Measurements from ENCODE around the gene ZNF329. TPM values are rescaled to one million over a fixed set of nuclear protein-coding genes. Genes with fewer than 3 reads are reported as not detected.

Gene ZNF329
- total and polyA plus RNA-seq, 2 donors from 2014 or later, result 8.4 to 12.5 TPM

GRCh38 chr19:58129284-58129683, 21.3 kb downstream of the ZNF329 start:
- no peak for FAIRE-seq
- TF ChIP-seq, protein P1, sequence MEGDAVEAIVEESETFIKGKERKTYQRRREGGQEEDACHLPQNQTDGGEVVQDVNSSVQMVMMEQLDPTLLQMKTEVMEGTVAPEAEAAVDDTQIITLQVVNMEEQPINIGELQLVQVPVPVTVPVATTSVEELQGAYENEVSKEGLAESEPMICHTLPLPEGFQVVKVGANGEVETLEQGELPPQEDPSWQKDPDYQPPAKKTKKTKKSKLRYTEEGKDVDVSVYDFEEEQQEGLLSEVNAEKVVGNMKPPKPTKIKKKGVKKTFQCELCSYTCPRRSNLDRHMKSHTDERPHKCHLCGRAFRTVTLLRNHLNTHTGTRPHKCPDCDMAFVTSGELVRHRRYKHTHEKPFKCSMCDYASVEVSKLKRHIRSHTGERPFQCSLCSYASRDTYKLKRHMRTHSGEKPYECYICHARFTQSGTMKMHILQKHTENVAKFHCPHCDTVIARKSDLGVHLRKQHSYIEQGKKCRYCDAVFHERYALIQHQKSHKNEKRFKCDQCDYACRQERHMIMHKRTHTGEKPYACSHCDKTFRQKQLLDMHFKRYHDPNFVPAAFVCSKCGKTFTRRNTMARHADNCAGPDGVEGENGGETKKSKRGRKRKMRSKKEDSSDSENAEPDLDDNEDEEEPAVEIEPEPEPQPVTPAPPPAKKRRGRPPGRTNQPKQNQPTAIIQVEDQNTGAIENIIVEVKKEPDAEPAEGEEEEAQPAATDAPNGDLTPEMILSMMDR (IDR thresholded peaks at IDR 0.05; ENCODE audit: borderline replicate concordance, extremely low read depth, insufficient read depth), result no peak
- H3K9ac ChIP-seq (ENCODE audit: low read length in 3 of 3), result no peak overlapping the region
- no peak overlapping the region for H3K27ac ChIP-seq (ENCODE audit: low read depth in 2 of 2, low read length in 2 of 2)
- H3K36me3 ChIP-seq (ENCODE audit: control insufficient read depth in 2 of 3, insufficient read depth in 3 of 3, low read length in 3 of 3), result peaks cover 35 to 53% (median 39%) of the 10 kb centered on the region in 3 donors
- peak overlapping the region in 2 of 3 donors; percentile 30 to 57 for H3K4me3 ChIP-seq (ENCODE audit: low read length in 3 of 3)
- no peaks in the 10 kb centered on the region for H3K4me1 ChIP-seq (ENCODE audit: control insufficient read depth in 2 of 3, insufficient read depth in 2 of 3, low read depth in 1 of 3, low read length in 3 of 3)
- no peaks in the 10 kb centered on the region for H3K27me3 ChIP-seq (ENCODE audit: control insufficient read depth, insufficient read depth, low read length)
- intact Hi-C loops (cut with DNase I), result no loop called here
- peaks cover 27 to 96% (median 69%) of the 10 kb centered on the region in 3 donors for H3K9me3 ChIP-seq (ENCODE audit: control insufficient read depth in 2 of 3, insufficient read depth in 1 of 3, low read length in 3 of 3)
- no peak for DNase-seq

DNA sequence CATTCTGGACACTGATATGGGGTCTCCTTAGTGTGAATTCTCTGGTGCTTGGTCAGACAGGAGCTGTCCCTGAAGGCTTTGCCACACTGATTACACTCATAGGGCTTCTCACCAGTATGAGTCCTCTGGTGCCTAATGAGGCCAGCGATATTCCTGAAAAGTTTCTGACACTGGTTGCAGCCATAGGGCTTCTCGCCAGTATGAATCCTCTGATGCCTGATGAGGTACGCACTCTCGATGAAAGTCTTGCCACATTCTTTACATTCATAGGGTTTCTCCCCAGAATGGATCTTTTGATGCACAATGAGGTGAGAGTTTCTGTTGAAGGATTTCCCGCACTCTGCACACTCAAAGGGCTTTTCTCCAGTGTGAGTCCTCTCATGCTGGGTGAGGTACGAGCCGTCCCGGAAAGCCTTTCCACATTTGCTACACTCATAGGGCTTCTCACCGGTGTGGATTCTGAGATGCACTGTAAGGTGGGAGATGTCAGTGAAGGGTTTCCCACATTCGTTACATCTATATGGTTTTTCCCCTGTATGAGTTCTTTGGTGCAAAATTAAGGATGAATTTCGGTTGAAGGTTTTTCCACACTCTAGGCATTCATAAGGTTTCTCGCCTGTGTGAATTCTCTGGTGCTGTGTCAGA, 22.4 kb downstream of the ZNF329 start:
- intact Hi-C loops (cut with DNase I), result no loop called here
- H3K4me1 ChIP-seq (ENCODE audit: control insufficient read depth in 2 of 3, insufficient read depth in 2 of 3, low read depth in 1 of 3, low read length in 3 of 3), result no peaks in the 10 kb centered on the region
- H3K9ac ChIP-seq (ENCODE audit: low read length in 3 of 3), result no peak overlapping the region
- peaks cover 30 to 44% (median 31%) of the 10 kb centered on the region in 3 donors for H3K36me3 ChIP-seq (ENCODE audit: control insufficient read depth in 2 of 3, insufficient read depth in 3 of 3, low read length in 3 of 3)
- no peak overlapping the region for H3K27ac ChIP-seq (ENCODE audit: low read depth in 2 of 2, low read length in 2 of 2)
- DNase-seq (no peak), FAIRE-seq (no peak)
- H3K27me3 ChIP-seq (ENCODE audit: control insufficient read depth, insufficient read depth, low read length), result no peaks in the 10 kb centered on the region
- H3K4me3 ChIP-seq (ENCODE audit: low read length in 3 of 3), result peak overlapping the region in 2 of 3 donors; percentile 26 to 30
- TF ChIP-seq, protein P1 (IDR thresholded peaks at IDR 0.05; ENCODE audit: borderline replicate concordance, extremely low read depth, insufficient read depth), result no peak
- peaks cover 24 to 96% (median 65%) of the 10 kb centered on the region in 3 donors for H3K9me3 ChIP-seq (ENCODE audit: control insufficient read depth in 2 of 3, insufficient read depth in 1 of 3, low read length in 3 of 3)

GRCh38 chr19:58123354-58123753, 27.2 kb downstream of the ZNF329 start:
- no peak for DNase-seq
- Histone ChIP-seq H3K4me3 (ENCODE audit: low read length in 3 of 3) (no peak overlapping the region), H3K36me3 (ENCODE audit: control insufficient read depth in 2 of 3, insufficient read depth in 3 of 3, low read length in 3 of 3) (peaks cover 10 to 11% (median 10%) of the 10 kb centered on the region in 3 donors), H3K9me3 (ENCODE audit: control insufficient read depth in 2 of 3, insufficient read depth in 1 of 3, low read length in 3 of 3) (peaks cover 12 to 86% (median 45%) of the 10 kb centered on the region in 3 donors), H3K9ac (ENCODE audit: low read length in 3 of 3) (no peak overlapping the region), H3K27me3 (ENCODE audit: control insufficient read depth, insufficient read depth, low read length) (no peaks in the 10 kb centered on the region), H3K27ac (ENCODE audit: low read depth in 2 of 2, low read length in 2 of 2) (no peak overlapping the region), H3K4me1 (ENCODE audit: control insufficient read depth in 2 of 3, insufficient read depth in 2 of 3, low read depth in 1 of 3, low read length in 3 of 3) (no peaks in the 10 kb centered on the region)
- intact Hi-C loops (cut with DNase I), result no loop called here
- TF ChIP-seq, protein P1 (IDR thresholded peaks at IDR 0.05; ENCODE audit: borderline replicate concordance, extremely low read depth, insufficient read depth), result no peak
- no peak for FAIRE-seq

All from kidney (tissue), 14 donors.